Measurements from ENCODE around the gene CERS1. TPM values are rescaled to one million over a fixed set of nuclear protein-coding genes. Genes with fewer than 3 reads are reported as not detected.

Gene CERS1
- polyA plus RNA-seq, 2 of the 4 experiments (the other 2 are of a cell fraction): 1.7 to 3.4 TPM

GRCh38 chr19:18830488-18830887 lies 65.5 kb downstream of the CERS1 start:
- CTCF ChIA-PET: interaction anchor here (0.6 to 6.9 kb wide), 3 partner anchors 10 to 152 kb away, joined by 3 to 28 read pairs (median 4); no protein-coding TSS in a partner anchor
- 82% methylated on average over 2 of the region's 2 CpGs for WGBS (ENCODE audit: missing lambda C conversion rate)
- DNase-seq (ENCODE audit: low read depth in 1 of 2, low spot score in 1 of 2) (no peak), FAIRE-seq (no peak), ATAC-seq (no peak)
- Histone ChIP-seq H3K4me2 (no peak overlapping the region), H3K9me3 (peaks cover 12% of the 10 kb centered on the region; the same call in 1 of the 3 replicates), H3K4me1 (peaks cover 9% of the 10 kb centered on the region), H3K4me3 (no peak overlapping the region), H3K27ac (no peak overlapping the region)
- TF ChIP-seq MAX (IDR thresholded peaks at IDR 0.05) (no peak), CBX8 (IDR thresholded peaks at IDR 0.05) (no peak), CTCF (IDR thresholded peaks at IDR 0.05) (no peak)
- POLR2A ChIA-PET: no interaction called here

- no peak for ATAC-seq
- H3K4me3 ChIP-seq: no peak overlapping the region
- no peak overlapping the region for H3K27ac ChIP-seq
- WGBS (ENCODE audit: missing lambda C conversion rate): 59% methylated on average over 6 of the region's 6 CpGs
- H3K4me1 ChIP-seq: peaks cover 3% of the 10 kb centered on the region
- TF ChIP-seq MAX (IDR thresholded peaks at IDR 0.05) (no peak), MYC (IDR thresholded peaks at IDR 0.05; ENCODE audit: borderline replicate concordance, low read length) (no peak), FOXS1 (CRISPR knock-in tag; IDR thresholded peaks at IDR 0.05) (no peak), BCL3 (IDR thresholded peaks at IDR 0.05) (no peak), FOSB (CRISPR knock-in tag; IDR thresholded peaks at IDR 0.05) (no peak), BHLHE40 (IDR thresholded peaks at IDR 0.05; ENCODE audit: low read depth, low read length) (no peak), EHMT2 (IDR thresholded peaks at IDR 0.05; ENCODE audit: low read depth) (no peak), EHF (CRISPR knock-in tag; IDR thresholded peaks at IDR 0.05) (no peak), ZNF302 (CRISPR knock-in tag; IDR thresholded peaks at IDR 0.05) (no peak), HDAC2 (IDR thresholded peaks at IDR 0.05) (no peak), MAFK (IDR thresholded peaks at IDR 0.05; ENCODE audit: partially characterized antibody) (no peak), EP300 (IDR thresholded peaks at IDR 0.05) (no peak), ZC3H11A (IDR thresholded peaks at IDR 0.05) (no peak), POLR2AphosphoS2 (conservative IDR thresholded peaks at IDR 0.05; ENCODE audit: low read length) (no peak)
- peaks cover 12% of the 10 kb centered on the region; the same call in 1 of the 3 replicates for H3K9me3 ChIP-seq
- no peak for DNase-seq (ENCODE audit: low read depth in 1 of 2, low spot score in 1 of 2)
- ChIA-PET CTCF (interaction anchor here (0.6 to 6.9 kb wide), 3 partner anchors 19 to 156 kb away, joined by 3 to 28 read pairs (median 3); no protein-coding TSS in a partner anchor), POLR2A (no interaction called here)
- no peak overlapping the region for H3K4me2 ChIP-seq
- no peak for FAIRE-seq
These were observed 67.2 kb downstream of the CERS1 start for GRCh38 chr19:18828786-18829185.

Other genes starting within 250 kb of the CERS1 start
- gene CRTC1, start 212.5 kb downstream of the CERS1 start, polyA plus RNA-seq (2011; rRNA removed): 0.86 and 0.87 TPM in 2 replicates
- 4.0 to 5.7 TPM (median 4.3 TPM) in 3 replicates for gene CRTC1, start 212.5 kb downstream of the CERS1 start, polyA plus RNA-seq (2017; fragmentation: RNase III; extraction: RNeasy Plus Mini Kit Qiagen cat#74134 plus additional on column Dnase treatment)
- not detected in 2 replicates for gene COMP, start 104.9 kb downstream of the CERS1 start, polyA plus RNA-seq (2011; rRNA removed)
- gene COMP, start 104.9 kb downstream of the CERS1 start, polyA plus RNA-seq (2017; fragmentation: RNase III; extraction: RNeasy Plus Mini Kit Qiagen cat#74134 plus additional on column Dnase treatment): not detected in 3 replicates
- gene UPF1, start 64.2 kb downstream of the CERS1 start, polyA plus RNA-seq (2011; rRNA removed): 19.2 and 29.6 TPM in 2 replicates
- gene UPF1, start 64.2 kb downstream of the CERS1 start, polyA plus RNA-seq (2017; fragmentation: RNase III; extraction: RNeasy Plus Mini Kit Qiagen cat#74134 plus additional on column Dnase treatment): 27.9 to 28.6 TPM (median 28.2 TPM) in 3 replicates
- 91.8 and 94.0 TPM in 2 replicates for gene COPE, start 23.2 kb upstream of the CERS1 start, polyA plus RNA-seq (2011; rRNA removed)
- gene COPE, start 23.2 kb upstream of the CERS1 start, polyA plus RNA-seq (2017; fragmentation: RNase III; extraction: RNeasy Plus Mini Kit Qiagen cat#74134 plus additional on column Dnase treatment): 109 to 114 TPM (median 112 TPM) in 3 replicates
- gene DDX49, start 23.6 kb upstream of the CERS1 start, polyA plus RNA-seq (2011; rRNA removed): 23.2 and 23.4 TPM in 2 replicates
- gene DDX49, start 23.6 kb upstream of the CERS1 start, polyA plus RNA-seq (2017; fragmentation: RNase III; extraction: RNeasy Plus Mini Kit Qiagen cat#74134 plus additional on column Dnase treatment): 31.5 to 36.0 TPM (median 33.9 TPM) in 3 replicates
- 9.9 and 11.4 TPM in 2 replicates for gene HOMER3, start 45.1 kb upstream of the CERS1 start, polyA plus RNA-seq (2011; rRNA removed)
- 28.3 to 38.4 TPM (median 35.4 TPM) in 3 replicates for gene HOMER3, start 45.1 kb upstream of the CERS1 start, polyA plus RNA-seq (2017; fragmentation: RNase III; extraction: RNeasy Plus Mini Kit Qiagen cat#74134 plus additional on column Dnase treatment)
- 39.3 and 42.4 TPM in 2 replicates for gene SUGP2, start 137.4 kb upstream of the CERS1 start, polyA plus RNA-seq (2011; rRNA removed)
- 42.3 to 43.9 TPM (median 43.6 TPM) in 3 replicates for gene SUGP2, start 137.4 kb upstream of the CERS1 start, polyA plus RNA-seq (2017; fragmentation: RNase III; extraction: RNeasy Plus Mini Kit Qiagen cat#74134 plus additional on column Dnase treatment)
- gene ARMC6, start 137.4 kb upstream of the CERS1 start, polyA plus RNA-seq (2011; rRNA removed): 18.2 and 18.4 TPM in 2 replicates
- 27.2 to 27.6 TPM (median 27.5 TPM) in 3 replicates for gene ARMC6, start 137.4 kb upstream of the CERS1 start, polyA plus RNA-seq (2017; fragmentation: RNase III; extraction: RNeasy Plus Mini Kit Qiagen cat#74134 plus additional on column Dnase treatment)
- 0.85 and 0.92 TPM in 2 replicates for gene SLC25A42, start 167.8 kb upstream of the CERS1 start, polyA plus RNA-seq (2011; rRNA removed)
- 1.3 to 1.7 TPM (median 1.6 TPM) in 3 replicates for gene SLC25A42, start 167.8 kb upstream of the CERS1 start, polyA plus RNA-seq (2017; fragmentation: RNase III; extraction: RNeasy Plus Mini Kit Qiagen cat#74134 plus additional on column Dnase treatment)
- 18.3 and 19.3 TPM in 2 replicates for gene TMEM161A, start 242.3 kb upstream of the CERS1 start, polyA plus RNA-seq (2011; rRNA removed)
- 19.2 to 22.1 TPM (median 21.3 TPM) in 3 replicates for gene TMEM161A, start 242.3 kb upstream of the CERS1 start, polyA plus RNA-seq (2017; fragmentation: RNase III; extraction: RNeasy Plus Mini Kit Qiagen cat#74134 plus additional on column Dnase treatment)